Limb (tissue), 2 donors: ENCODE measurements around the gene DCP1B.

Source experiments
- DNase-seq, 2 donors: peaks; one replicate each; pipeline ENCODE4 v3.0.0-alpha.2; 2016; ENCODE audit errors: extremely low spot score in 2 of 2

The DCP1B gene

DNA sequence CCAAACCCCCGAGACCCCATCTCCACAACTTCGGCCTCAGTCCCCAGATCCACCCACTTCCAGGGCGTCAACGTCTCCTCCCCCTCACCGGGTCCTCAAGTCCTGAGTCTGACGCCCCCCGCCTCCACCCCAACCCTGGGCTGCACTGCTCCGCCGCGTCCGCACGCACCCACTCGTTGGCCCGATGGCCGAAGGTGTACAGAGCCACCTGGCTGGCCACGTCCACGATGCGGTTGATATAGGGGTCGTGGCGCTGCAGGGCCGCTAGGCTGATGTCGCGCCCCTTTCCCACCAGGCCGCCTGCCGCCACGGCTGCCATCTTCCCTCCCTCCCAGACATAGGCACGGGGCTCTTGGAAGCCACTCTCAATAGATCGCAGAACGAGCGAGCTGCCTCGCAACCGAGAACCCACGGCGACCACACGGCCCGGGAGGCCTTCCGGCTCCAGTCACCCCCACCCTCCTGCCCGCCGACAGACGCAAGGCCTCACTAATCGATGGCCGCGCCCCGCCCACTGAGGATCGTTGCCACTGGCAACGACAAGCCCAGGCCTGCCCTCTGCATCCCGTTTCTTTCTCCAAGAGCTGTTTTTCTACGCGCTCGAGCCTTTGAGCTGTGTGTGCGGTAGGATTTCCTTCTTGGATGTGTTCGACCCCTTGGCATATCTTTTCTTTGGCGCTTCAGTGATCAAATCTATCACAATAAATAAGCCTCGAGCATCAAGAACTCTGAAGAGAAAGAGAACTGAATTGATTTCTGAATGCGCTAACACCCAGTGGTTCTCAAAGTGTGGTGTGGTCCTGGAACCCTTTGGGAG is at the start of gene DCP1B:
Gene DCP1B (minus strand): TSS at position 345 of the 817 bp plus-strand sequence. CDS start 26 bp downstream, at position 319.
- peak; percentile 97 to 98 for DNase-seq

DNA sequence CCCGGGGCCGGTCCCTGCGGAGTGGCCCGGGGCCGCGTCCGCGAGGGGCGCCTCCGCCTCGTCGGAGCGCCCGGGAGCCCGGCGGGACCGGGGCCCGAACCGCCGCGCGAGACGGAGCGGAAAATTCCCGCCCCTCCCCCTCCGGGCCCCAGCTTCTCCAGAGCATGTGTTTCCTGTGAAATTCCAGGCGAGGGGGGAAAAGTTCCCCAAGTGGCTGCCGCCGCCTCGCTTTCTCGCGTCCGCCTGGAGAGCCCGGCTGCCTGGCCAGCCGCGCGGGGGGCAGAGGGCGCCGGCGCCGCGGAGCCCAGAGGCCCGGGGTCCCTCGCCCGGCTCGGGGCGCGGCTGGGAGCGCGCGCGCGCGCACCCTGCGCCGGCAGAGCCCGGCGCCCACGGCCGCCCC is 49.4 kb upstream of the DCP1B start:
- DNase-seq = peak in 1 of 2 donors; percentile 72

DNA sequence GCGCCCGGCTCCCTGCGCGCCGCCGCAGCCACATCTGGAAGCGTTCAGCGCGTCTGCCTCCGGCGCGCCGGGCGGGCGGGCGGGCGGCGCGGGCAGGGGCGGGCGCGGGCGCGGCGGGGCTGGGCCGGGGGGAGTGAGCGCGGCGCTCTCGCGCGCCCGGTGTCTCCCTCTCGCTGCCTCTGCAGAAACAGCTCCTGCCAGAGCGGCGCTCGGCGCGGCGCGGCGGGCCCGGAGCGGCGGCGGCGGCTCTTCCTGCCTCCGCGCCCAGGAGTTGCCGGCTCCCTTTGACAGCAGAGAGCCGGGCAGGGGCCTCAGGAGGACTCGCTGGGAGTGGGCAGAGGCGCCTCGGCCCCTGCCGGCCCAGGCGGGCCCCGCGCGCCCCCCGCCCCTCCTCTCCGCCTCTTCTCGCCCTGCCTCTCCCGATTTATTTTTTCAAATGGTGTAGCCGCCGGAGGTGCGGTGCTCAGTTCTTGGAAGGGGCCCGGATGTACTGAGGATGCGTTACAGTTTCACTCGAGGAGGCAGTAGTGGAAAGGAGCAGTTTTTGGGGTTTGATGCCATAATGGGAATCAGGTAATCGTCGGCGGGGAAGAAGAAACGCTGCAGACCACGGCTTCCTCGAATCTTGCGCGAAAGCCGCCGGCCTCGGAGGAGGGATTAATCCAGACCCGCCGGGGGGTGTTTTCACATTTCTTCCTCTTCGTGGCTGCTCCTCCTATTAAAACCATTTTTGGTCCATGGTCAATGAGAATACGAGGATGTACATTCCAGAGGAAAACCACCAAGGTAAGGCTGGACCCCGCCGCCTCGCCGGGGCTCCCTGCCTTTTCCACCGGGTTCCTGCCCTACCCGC is 48.8 kb upstream of the DCP1B start, which contains the start of gene CACNA1C:
Gene CACNA1C (plus strand): TSS at position 162 of the 853 bp plus-strand sequence. CDS start 576 bp downstream, at position 738.
- peak; percentile 59 to 86 for DNase-seq

DNA sequence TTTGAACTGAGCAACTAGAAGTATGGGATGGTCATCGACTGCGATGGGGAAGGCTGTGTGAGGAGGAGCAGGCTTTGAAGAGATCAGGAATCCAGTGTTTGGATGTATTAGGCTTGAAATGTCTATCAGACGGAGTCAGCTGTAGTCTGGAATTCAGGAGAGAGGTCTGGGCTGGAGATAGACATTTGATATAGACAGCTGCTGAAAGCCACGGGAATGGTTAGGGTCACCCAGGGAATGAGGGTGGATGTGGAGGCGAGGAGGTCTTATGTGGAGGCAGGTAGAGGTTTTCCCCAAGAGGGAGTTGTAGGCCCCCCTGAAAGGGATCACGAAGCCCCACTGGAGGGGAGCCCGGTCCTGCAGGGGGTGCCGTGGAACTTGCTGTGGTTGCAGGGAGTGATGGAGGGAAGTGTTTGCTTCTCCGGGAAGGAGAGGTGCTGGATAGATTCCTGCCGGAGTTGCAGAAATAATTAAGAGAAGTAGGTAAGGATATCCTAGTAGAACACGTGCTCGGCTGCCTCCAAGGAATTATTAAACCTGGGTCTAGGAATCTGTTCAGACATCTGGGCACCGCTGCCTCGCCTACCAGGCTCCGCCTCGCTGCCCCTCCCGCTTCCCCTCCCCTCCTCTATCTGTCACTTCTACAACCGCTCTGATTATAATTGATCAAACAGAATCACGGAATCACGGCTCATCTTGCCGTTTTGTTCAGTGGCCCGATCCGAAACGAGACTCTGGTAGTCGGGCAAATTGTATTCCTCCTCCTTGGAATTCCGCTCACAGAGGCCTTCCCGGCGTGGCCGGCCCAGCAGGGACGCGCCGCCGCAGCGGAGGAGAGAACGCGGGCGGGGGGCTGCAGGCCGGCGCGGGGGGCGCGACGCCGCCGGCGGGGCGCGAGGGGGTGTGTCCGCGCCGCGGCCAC is 47.7 kb upstream of the DCP1B start:
- peak in 1 of 2 donors; percentile 66 for DNase-seq

DNA sequence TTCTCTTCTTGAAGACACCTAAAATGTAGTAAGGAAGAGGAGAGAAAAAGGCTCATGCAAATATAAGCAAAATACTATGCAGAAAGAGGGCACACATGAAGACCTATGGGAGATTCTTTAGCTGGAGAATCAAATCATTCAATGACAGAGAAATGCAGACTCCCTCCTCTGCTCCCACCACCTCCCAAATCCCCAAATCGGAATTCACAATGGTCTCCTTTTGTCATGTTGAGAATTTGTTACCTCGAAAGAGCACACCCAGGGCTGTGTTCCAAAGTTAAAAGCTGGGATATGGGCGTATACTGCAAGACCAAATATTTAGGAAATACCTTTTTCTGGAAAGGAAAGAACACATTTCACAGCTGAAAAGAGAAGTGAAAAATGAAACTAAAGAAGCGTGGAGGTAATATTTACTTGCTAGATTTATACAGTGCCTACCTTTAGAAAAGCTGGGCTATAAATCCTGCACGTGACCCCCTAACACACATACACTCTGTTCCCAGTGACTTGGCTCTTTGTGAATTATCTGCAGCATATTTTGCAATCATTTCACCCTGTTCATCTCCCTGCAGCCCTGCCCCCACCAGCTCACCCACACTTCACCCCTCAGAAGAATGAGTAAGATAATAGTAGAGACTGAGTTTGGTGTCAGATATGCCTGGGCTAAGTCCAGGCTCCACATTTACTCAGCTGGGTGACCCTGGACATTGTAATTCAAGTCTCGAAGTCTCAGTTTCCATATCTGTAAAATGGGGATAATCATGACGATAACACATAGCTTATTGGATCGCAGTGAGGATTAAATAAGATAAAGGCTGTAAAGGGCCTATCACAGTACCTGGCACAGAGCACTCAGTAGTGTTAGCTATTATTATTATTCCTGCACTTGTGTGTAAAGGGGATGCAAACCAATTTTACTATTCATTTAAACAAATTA is 45.6 kb upstream of the DCP1B start:
- no peak for DNase-seq

DNA sequence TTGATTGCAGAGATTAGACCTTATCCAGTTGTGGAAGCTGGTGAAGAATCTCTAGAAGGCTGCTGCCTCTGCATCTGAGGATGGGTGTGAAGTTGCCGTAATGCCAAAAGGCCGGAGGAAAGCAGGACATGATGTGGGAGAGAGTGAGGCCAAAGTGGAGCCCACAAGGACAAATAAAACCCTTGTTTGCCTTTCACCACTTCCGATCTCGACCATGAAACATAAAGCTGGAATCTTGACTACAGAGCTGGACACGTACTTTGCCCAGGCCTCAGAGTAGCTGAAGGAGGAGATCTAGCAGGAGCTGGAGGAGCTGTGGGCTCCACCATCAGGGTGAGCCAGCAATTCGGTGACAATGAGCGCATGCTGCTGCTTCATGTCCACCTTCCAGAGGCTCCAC is 43.5 kb upstream of the DCP1B start:
- DNase-seq = no peak

DNA sequence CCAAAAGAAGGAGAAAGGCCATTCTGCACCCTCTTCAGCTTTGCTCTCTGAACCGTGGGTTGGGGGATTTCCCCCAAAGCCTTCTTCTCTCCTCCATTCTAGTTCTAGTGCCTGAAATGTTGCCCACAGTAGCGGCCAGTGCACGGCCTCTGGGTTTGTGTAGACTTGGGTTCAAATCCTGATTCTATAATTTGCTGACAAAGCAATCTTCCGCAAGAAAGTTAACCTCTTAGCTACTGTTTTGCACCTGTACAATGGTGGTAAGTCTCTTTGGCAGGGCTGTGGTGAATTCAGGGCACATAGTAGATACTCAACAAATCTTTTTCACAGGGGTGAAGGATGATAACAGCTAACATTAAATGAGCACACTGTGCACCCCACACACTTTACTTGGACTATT is 42.7 kb upstream of the DCP1B start:
- DNase-seq = no peak

DNA sequence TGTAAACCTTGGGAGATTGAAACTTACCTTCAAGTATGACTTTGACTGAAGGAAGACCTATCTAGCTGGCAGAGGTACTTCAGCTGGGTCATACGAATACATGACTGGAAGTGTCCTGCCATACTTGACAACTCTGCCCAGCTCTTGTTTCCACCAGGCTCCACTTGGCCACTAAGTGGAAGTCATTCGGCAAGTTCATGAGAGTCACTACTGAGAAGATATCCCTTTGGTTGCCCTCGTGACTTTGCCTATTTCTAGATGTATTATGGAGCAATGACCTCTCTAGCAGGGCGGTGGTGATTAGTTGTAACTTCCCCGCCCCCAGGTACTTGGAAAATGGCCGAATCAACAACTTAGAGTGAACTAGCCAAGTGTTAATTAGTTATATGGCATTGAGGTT is 39.9 kb upstream of the DCP1B start:
- no peak for DNase-seq

DNA sequence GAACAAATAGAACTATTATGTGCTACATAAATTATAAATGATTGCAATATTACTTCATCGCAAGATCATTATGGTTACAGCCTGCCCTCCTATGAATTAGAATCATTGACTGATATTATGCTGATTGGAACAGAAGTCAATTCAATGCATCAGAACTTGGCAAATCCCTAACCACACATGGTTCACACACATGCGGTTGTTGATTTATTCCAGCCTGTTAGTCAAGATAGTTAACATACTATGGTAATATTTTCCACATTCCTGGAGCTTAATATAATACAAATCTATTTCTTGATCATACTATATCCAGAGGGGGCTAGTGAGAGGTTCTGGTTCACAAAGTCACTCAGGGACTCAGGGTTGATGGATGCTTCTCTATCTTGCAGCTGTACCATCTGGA is 38.8 kb upstream of the DCP1B start:
- no peak for DNase-seq

DNA sequence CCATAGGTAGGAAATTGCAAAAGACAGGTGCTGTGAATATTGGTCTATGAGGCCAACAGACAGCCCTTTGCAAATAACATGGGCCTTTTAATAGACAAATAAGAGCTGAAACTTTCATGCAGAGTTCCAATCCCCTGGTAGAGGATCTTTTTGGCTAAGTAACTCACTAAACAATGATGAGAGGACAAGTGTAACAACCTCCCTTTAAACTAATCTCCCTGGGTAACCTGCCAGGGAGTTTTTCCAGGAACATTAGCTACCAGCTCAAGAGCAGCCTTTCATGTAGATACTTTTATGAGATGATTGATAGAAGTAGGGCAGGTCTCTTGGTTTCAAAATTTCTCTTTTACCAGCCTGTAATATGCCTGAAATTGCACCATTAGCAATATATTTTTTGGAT is 34.8 kb upstream of the DCP1B start:
- DNase-seq = no peak

DNA sequence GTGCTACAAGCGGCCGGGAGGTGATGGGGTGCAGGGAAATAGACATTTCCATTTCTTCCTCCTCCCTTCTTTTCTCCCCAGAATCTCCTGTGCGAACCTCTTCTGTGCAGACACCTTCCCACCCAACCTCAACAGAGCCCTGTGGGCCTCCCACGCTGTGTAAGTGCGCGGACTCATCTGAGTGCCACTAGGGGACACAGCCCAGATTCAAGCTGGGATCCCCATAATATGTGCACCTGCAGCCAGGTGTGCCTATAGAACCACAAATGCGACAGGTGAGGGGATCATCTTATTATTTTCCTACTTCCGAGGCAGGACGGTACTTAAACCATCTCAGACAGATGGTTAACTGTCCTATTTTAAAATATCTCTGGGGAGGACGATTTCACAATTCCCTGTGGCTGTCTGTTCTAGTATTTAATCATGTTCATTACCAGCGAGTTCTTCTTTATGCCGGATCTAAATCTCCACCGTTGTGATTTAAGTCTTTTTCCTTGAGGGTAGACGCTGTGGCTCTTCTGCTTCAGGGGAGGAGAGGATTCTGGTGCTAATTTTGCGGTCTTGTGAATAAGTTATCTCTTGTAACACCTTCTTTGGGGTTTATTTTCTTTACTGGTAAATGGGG is 31.3 kb upstream of the DCP1B start:
- DNase-seq = no peak

DNA sequence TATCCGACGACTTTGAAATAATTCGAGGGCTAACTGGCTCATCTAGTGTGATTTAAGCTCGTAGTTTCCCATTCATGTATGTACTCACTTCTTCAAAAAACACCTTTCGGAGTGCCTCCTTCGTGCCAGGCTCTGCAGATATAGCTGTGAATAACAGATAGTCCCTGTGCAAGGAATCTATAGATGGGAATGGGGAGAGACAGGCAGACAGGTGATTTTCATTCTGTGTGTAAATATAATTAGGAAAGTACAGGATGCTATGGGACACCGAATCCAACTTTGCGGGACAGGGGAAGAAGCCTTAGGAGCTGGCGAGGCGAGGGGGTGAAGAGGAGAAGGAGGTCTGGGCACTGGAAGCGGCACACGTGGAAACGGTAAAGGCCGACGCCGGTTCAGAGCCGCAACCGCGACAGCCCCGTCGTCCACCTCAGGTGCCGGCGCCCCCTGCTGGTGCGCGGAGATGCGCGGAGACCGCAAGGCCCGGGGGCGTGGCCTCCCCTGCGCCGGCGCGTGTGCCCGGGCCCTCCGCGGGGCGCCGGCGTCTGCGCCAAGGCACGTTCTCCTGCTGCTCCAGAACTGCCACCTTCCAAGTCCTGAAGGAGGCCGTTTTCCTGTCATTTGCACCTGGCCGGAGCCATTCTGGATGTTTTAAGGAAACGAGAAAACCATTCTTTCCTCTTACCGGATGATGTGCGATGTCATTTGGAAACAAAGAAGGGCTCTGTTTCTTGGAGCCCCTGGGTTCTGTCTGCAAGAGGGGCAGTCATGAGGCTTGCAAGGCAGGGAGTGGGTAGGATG is 30.6 kb upstream of the DCP1B start:
- DNase-seq = peak; percentile 77 to 93

DNA sequence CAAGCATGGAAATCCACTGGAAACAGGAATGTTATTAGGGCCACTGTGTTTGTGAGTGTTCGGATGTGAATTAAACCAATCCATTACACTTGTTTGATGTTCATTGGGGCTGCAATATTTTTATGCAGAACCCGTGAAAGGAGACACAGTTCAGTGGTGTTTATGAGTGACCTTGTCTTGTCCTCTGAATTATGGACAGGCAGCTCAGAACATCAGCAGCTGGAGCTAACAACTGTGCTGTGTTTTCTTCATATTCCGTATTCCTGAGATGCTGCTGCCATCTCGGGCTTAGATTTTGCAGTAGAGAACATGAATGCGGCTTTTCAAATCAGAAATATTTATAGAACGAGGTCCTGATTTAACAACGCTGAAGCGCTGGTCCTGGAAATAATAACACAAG is 28.2 kb upstream of the DCP1B start:
- no peak for DNase-seq

DNA sequence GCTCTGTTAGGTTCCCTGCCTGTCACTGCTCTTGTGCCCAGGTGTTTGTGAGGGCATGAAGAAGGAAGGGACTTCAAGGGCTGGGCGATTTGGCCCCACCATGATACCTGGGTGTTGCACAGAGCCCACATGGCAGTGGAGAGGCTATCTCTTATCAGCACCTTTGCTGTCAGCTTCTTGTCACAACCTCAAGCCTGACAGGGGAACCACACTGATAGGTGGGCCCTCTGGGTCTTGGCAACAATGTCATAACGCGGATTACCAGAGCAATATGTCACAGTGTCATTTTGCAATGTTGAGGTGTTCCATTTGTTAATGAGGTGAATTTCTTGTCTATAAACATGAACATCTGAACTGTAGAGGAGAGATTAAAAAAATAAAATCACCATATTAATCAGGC is 25.6 kb upstream of the DCP1B start:
- no peak for DNase-seq

DNA sequence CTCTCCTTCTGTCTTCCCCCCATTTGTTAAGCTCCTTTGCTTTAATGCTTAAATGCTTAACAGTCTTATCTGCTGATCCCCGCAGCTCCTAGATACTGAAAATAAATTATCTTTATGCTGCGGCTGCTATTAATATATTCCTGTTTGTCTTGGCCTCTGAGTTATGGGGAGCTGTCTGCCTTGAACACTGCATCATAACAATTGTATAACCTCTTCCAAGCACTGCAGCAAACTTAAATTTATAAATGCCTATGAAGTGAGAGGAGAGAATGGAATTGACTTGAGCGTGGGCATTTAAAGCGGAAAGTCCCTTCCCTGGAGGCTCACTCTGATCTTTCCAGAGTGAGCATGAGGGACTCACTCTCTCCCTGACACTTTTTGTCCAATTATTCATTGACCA is 23.1 kb upstream of the DCP1B start:
- DNase-seq = no peak

DNA sequence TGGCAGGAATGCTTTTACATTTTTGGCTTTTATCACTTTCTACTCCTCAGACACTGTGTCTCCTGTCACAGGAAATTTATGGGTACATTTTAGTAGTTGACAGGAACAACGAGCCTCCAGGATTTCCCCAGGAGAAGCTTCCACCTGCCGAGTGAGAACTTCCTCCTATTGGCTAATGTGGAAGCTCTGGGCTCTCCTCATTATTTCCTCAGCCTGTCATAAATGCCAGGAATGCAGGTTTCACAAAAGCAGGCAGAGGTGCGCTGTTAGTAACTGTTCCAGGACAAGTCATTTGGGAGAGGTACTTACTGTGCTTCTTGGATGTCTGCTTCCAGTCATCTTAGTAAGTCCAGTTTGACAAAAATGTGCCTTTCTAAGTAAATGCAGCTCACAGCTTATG is 19.1 kb upstream of the DCP1B start:
- DNase-seq = no peak

DNA sequence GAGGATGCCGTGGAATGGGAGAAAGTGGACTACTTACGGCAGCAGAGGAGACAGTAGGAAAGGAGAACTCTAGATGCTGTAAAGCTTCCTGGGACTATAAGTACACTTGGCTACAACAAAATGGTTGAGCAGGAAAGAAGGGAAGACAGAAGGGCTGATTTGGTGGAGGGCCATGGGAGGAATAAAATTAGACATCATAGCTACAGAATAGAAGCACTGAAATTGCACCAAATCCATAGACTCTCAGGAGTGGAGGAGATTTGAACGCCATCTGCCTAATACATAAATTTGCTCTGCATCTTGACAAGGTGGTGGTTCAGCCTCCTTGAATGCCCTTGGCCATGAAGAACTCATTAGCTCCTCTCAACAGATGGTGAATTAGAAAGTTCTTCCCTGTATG is 16.3 kb upstream of the DCP1B start:
- DNase-seq = no peak

DNA sequence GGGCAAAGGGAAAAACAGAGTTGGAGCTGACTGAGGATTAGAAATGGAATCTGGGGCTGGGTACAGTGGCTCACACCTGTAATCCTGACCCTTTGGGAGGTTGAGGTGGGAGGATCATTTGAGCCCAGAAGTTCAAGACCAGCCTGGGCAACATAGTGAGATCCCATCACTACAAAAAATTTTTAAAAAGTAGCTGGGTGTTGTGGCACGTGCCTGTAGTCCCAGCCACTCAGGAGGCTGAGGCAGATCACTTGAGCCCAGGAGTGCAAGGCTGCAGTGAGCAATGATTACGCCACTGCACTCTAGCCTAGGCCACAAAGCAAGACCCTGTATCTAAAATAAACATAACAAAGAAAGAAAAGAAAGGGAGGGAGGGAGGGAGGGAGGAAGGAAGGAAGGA is 14.9 kb upstream of the DCP1B start:
- no peak for DNase-seq

DNA sequence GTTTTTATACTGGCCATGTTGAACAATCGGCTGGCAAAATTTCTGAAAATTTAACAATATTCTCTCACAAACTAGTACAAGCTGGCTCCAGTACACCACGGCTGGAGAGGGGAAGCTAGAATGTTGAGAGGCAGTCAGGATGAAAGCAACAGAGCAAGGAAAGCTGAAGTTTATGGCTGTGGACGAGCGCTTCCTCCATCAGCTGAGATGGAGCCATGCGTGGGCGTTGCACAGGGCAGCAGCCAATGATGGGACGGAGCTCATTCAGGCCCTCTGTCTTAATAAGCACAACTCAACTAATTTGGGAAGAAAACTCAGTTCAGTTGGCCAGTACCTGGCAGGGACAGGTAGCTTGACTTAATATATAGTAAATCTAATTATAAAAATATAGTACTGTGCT is 14.1 kb upstream of the DCP1B start:
- no peak for DNase-seq
